WERI-Rb-1 (cell line): ENCODE measurements around the gene CD24.
"Not testable (repeated sequence)": the region's sequence is repeated elsewhere in the genome, so short reads cannot be mapped to it uniquely, and the experiment has no call there.

Experiments used
- DNase-seq: peaks from one replicate; pipeline ENCODE4 v3.0.0-alpha.2; 2020
- H3K27ac ChIP-seq: fragments of 250-450 bp; sonication (Bioruptor Pico); 2 replicates; pipeline ENCODE4 v1.5.1; 2020; ENCODE audit warnings: mild to moderate bottlenecking, moderate library complexity
- H3K27me3 ChIP-seq: fragments of 250-450 bp; sonication (Bioruptor Pico); 2 replicates; pipeline ENCODE4 v1.5.1; 2021; ENCODE audit warnings: mild to moderate bottlenecking, low read depth, moderate library complexity; ENCODE audit not compliant: insufficient read depth, severe bottlenecking
- H3K36me3 ChIP-seq: fragments of 250-450 bp; sonication (Bioruptor Pico); 2 replicates; pipeline ENCODE4 v1.5.1; 2020; ENCODE audit warnings: mild to moderate bottlenecking, moderate library complexity
- H3K4me3 ChIP-seq: 2 replicates; pipeline ENCODE4 v1.5.1; 2011; ENCODE audit warnings: low read depth, mild to moderate bottlenecking, control low read depth, low read length
- H3K9me3 ChIP-seq: fragments of 250-450 bp; sonication (Bioruptor Pico); 2 replicates; pipeline ENCODE4 v1.5.1; 2021; ENCODE audit warnings: mild to moderate bottlenecking, moderate library complexity; ENCODE audit not compliant: severe bottlenecking
- TF ChIP-seq, protein P1 (sequence below): IDR thresholded peaks from 2 replicates; pipeline ENCODE4 v1.5.1; 2011; ENCODE audit warnings: low read depth, mild to moderate bottlenecking, control low read depth, inconsistent platforms, low read length

Gene CD24

DNA sequence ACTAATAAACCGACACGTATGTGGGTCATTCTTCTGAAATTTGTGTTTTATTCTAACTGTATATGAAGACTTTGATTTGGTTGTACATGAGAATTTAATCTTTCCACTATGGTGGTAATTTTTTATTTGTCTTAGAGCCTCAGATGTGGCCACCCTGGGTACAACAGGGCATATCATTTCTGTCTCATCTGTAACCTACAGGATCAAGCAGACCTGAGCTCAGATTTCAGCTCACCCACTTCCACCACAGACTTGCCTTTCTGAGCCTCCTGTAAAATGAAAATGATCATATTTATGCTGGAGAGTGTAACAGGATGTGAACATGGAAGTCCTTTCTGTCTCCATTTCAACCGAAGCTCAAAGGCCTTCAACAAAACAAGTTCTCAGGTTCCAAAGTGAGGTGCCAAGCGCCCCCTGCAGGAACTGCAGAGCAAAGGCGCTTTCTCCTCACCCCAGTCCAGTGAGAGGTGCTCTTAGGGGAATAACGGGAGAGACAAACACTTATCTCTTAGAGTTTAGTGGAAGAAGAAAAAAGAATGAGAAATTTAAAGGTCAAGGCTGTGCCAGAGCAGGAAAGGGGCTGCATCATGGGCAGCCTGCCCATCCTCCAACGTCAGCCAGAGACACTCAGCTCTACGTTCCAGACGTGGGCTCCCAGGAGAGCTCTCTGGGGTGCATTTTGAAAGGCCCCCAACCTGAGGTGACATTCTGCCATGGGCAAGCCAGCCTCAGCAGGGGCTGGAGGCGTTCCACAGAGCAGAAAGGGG is 23.0 kb upstream of the CD24 start:
- no peak overlapping the region for H3K27ac ChIP-seq
- DNase-seq = peak; percentile 67
- H3K27me3 ChIP-seq = no peaks in the 10 kb centered on the region
- H3K9me3 ChIP-seq = no peaks in the 10 kb centered on the region
- H3K36me3 ChIP-seq = no peaks in the 10 kb centered on the region
- H3K4me3 ChIP-seq = no peak overlapping the region
- TF ChIP-seq, protein P1, sequence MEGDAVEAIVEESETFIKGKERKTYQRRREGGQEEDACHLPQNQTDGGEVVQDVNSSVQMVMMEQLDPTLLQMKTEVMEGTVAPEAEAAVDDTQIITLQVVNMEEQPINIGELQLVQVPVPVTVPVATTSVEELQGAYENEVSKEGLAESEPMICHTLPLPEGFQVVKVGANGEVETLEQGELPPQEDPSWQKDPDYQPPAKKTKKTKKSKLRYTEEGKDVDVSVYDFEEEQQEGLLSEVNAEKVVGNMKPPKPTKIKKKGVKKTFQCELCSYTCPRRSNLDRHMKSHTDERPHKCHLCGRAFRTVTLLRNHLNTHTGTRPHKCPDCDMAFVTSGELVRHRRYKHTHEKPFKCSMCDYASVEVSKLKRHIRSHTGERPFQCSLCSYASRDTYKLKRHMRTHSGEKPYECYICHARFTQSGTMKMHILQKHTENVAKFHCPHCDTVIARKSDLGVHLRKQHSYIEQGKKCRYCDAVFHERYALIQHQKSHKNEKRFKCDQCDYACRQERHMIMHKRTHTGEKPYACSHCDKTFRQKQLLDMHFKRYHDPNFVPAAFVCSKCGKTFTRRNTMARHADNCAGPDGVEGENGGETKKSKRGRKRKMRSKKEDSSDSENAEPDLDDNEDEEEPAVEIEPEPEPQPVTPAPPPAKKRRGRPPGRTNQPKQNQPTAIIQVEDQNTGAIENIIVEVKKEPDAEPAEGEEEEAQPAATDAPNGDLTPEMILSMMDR = peak; percentile 89

DNA sequence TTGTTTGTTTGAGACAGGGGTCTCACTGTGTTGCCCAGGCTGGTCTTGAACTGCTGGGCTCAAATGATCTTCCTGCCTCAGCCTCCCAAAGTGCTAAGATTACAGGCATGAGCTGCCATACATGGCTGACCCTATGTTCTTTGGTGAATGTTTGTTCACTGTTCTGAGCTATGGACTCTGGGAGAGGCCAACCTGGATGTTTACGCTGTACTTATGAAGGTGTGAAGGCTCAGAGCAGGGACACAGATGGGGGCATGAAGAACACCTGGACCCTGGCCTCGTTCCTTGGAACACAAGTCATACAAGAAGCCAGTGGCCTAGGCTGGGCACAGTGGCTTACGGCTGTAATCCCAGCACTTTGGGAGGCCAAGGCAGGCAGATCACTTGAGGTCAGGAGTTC is 21.1 kb upstream of the CD24 start:
- H3K4me3 ChIP-seq = no peak overlapping the region
- no peak overlapping the region for H3K27ac ChIP-seq
- TF ChIP-seq, protein P1 = no peak
- H3K9me3 ChIP-seq = no peaks in the 10 kb centered on the region
- no peak for DNase-seq
- no peaks in the 10 kb centered on the region for H3K27me3 ChIP-seq
- H3K36me3 ChIP-seq = no peaks in the 10 kb centered on the region

DNA sequence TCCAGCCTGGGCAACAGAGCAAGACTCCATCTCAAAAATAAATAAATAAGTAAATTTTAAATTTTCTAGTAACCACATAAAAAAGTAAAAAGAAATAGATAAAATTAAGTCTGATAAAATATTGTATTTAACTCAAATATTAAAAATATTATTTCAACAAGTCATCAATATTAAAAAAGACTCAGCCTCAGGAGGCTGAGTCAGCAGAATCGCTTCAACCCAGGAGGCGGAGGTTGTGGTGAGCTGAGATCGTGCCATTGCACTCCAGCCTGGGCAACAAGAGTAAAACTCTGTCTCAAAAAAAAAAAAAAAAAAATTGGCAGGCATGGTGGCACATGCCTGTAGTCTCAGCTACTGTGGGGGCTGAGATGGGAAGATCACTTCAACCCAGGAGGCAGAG is 15.2 kb upstream of the CD24 start:
- H3K36me3 ChIP-seq, H3K9me3 ChIP-seq, DNase-seq, H3K4me3 ChIP-seq, H3K27ac ChIP-seq, H3K27me3 ChIP-seq: not testable (repeated sequence)

DNA sequence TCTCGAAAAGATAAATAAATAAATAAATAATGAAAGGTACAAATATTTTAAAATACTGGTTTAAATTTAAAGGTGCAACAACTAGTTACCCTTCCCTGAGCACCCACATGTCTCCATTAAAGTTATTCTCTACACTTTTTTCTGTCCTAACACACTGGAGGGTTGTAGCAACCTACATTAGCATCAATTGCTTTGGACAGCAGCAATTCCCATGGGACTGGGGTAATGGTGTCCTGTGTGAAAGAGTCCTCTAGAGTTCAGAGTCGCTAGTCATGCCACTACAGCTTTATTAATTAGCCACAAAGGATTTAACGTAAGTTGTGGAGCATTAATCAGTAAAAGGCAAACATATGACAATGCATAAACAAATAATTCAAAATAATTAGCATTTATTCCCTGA is 14.1 kb upstream of the CD24 start:
- H3K36me3 ChIP-seq = no peaks in the 10 kb centered on the region
- no peak overlapping the region for H3K27ac ChIP-seq
- H3K9me3 ChIP-seq = no peaks in the 10 kb centered on the region
- no peak for DNase-seq
- H3K4me3 ChIP-seq = no peak overlapping the region
- H3K27me3 ChIP-seq = no peaks in the 10 kb centered on the region
- TF ChIP-seq, protein P1 = no peak

DNA sequence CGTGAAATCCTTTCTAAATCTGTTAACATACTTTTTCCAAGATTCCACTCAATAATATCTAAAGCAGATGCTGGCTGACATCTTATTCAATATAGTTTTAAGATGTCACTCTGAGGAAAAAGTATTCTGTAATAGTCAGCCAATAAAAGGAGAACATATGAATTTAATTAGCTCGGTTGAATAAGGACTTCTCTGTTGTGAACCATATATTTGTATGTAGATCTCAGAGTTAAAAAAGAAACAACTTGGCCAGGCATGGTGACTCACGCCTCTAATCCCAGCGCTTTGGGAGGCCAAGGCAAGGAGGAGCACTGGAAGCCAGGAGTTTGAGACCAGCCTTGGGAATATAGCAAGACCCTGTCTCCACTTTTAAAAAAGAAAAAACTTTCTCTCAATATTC is 7.4 kb upstream of the CD24 start:
- no peaks in the 10 kb centered on the region for H3K36me3 ChIP-seq
- DNase-seq = no peak
- TF ChIP-seq, protein P1 = no peak
- H3K27ac ChIP-seq = no peak overlapping the region
- H3K4me3 ChIP-seq = no peak overlapping the region
- H3K27me3 ChIP-seq = no peaks in the 10 kb centered on the region
- no peaks in the 10 kb centered on the region for H3K9me3 ChIP-seq

DNA sequence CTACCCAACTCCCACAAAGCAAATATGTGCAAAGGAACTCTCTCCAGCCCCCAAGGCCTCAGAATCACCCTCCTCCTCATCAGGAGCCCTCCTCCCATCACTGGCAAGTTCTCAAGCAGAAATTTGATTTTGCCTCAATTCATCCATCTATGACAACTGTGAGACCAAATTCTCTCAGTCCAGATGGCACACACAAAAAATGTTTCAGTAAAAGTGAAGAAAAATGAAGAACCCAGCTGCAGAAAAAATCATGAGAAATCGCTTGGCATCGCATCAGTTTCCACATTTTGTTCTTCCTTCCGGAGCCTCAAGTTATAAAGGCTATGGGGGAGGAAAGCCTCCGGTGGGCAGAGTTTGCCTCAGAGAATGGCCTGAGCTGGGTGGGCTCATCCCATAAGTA is 6.4 kb upstream of the CD24 start:
- H3K27ac ChIP-seq = no peak overlapping the region
- TF ChIP-seq, protein P1 = no peak
- H3K27me3 ChIP-seq = no peaks in the 10 kb centered on the region
- no peaks in the 10 kb centered on the region for H3K36me3 ChIP-seq
- no peaks in the 10 kb centered on the region for H3K9me3 ChIP-seq
- DNase-seq = no peak
- no peak overlapping the region for H3K4me3 ChIP-seq
